HFF-Myc (cell line): ENCODE data around the gene GABRQ.
"Not testable (repeated sequence)": the region's sequence is repeated elsewhere in the genome, so short reads cannot be mapped to it uniquely, and the experiment has no call there.

Experiments used
- DNase-seq: peaks from one replicate; pipeline ENCODE4 v3.0.0-alpha.2; 2011; ENCODE audit warnings: low read depth; ENCODE audit errors: extremely low read depth
- H3K4me3 ChIP-seq: replicated peaks from 2 replicates; pipeline ENCODE4 v1.5.1; 2011; ENCODE audit warnings: low read depth, mild to moderate bottlenecking, control low read depth, low read length
- TF ChIP-seq, protein P1 (sequence below): IDR thresholded peaks from 2 replicates; pipeline ENCODE4 v1.5.1; 2012; ENCODE audit warnings: mild to moderate bottlenecking, low read depth, low read length, control low read depth; ENCODE audit errors: missing control alignments

The GABRQ gene

DNA sequence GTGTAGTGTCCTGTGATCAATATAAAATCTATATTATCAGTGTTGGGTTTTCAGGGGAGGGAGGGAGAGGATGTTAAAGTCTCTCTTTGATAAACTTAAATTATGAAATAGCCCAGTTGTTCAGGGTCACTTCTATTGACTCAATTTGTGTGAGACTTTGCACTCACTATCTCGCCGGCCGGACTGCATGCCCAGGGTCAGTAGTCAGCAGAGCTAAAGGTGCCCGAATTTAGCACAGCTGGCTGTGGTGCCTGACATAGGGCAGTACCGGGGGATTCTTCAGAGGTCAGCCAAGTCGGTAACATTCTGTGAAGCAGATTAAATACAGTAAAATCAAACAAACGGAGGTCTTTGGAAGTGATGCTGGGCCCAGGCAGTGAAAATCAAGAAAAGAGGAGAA is 19.2 kb downstream of the GABRQ start:
- H3K4me3 ChIP-seq: no peak overlapping the region
- TF ChIP-seq, protein P1, sequence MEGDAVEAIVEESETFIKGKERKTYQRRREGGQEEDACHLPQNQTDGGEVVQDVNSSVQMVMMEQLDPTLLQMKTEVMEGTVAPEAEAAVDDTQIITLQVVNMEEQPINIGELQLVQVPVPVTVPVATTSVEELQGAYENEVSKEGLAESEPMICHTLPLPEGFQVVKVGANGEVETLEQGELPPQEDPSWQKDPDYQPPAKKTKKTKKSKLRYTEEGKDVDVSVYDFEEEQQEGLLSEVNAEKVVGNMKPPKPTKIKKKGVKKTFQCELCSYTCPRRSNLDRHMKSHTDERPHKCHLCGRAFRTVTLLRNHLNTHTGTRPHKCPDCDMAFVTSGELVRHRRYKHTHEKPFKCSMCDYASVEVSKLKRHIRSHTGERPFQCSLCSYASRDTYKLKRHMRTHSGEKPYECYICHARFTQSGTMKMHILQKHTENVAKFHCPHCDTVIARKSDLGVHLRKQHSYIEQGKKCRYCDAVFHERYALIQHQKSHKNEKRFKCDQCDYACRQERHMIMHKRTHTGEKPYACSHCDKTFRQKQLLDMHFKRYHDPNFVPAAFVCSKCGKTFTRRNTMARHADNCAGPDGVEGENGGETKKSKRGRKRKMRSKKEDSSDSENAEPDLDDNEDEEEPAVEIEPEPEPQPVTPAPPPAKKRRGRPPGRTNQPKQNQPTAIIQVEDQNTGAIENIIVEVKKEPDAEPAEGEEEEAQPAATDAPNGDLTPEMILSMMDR: no peak
- no peak for DNase-seq

DNA sequence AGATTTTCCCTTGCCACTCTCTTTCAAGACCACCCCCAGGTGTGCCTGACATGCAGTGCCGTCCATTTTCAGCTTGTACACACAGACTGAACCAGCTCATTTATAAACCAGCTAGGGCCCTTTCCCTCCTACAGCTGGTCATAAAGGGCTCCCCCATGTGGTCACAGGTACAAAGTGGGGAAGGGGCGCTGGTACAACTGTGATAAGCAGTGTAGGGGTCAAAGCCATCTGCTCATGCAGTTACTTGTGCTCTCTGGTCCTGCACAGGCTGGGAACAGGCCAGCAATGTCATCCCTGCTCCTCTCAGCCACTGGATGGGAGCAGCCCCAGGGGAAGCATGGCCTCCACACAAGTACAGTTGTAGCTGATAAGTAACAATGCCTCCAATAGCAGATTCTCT is 20.6 kb downstream of the GABRQ start:
- TF ChIP-seq, protein P1: no peak
- no peak for DNase-seq
- H3K4me3 ChIP-seq: no peak overlapping the region

DNA sequence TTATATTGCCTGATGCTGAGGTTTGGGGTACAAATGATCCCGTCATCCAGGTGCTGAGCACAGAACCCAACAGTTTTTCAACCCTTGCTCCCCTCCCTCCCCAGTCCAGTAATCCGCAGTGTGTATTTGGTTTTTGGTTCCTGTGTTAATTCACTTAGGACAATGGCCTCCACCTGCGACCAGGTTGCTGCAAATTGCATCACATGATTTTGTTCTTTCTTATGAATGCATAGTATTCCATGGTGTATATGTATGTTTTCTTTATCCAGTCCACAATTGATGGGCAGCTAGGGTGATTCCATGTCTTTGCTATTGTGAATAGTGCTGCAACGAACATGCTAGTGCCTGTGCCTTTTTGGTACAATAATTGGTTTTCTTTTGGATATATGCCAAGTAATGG is 25.4 kb downstream of the GABRQ start:
- no peak overlapping the region for H3K4me3 ChIP-seq
- no peak for DNase-seq
- TF ChIP-seq, protein P1: no peak

DNA sequence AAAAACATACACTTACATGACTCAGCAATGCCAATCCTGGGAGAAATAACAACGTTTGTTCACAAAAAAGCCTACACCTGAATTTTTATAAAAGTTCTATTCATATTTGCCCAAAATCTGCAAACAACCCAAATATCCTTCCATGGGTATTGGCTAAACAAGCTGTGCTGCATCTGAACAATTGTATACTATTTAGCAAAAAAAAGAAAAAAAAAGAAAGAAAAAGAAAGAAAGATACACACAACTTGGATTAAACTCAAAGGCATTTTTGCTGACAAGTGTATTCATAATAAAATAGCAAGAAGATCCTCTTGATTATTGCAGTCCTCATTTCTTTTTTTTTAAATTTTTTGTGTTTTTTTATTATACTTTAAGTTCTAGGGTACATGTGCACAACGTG is 36.4 kb downstream of the GABRQ start:
- no peak for DNase-seq
- H3K4me3 ChIP-seq: no peak overlapping the region
- TF ChIP-seq, protein P1: no peak

DNA sequence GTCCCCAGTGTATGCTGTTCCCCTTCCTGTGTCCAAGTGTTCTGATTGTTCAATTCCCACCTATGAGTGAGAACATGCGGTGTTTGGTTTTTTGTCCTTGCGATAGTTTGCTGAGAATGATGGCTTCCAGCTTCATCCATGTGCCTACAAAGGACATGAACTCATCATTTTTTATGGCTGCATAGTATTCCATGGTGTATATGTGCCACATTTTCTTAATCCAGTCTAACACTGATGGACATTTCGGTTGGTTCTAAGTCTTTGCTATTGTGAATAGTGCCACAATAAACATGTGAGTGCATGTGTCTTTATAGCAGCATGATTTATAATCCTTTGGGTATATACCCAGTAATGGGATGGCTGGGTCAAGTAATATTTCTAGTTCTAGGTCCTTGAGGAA is 37.0 kb downstream of the GABRQ start:
- not testable (repeated sequence) for DNase-seq, H3K4me3 ChIP-seq

DNA sequence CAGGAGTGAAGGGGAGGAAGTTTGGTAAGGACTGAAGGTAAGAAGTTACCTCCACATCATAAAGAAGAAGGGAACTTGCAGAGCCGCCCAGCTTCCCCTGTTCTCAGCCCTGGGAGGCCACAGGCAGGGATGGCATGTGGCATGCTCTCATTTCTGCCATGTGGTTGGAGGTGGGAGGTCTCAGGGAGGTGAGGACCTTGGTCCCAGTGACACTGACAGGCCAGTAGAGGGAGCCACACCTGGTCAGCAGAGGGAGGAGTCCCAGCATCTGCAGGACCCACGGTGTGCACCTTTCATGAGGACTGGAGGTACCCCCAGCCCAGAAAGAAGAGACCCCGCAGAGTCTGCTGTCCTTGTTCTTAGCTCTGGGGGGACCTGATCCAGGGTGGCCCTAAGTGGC is 43.3 kb downstream of the GABRQ start:
- not testable (repeated sequence) for H3K4me3 ChIP-seq, DNase-seq

DNA sequence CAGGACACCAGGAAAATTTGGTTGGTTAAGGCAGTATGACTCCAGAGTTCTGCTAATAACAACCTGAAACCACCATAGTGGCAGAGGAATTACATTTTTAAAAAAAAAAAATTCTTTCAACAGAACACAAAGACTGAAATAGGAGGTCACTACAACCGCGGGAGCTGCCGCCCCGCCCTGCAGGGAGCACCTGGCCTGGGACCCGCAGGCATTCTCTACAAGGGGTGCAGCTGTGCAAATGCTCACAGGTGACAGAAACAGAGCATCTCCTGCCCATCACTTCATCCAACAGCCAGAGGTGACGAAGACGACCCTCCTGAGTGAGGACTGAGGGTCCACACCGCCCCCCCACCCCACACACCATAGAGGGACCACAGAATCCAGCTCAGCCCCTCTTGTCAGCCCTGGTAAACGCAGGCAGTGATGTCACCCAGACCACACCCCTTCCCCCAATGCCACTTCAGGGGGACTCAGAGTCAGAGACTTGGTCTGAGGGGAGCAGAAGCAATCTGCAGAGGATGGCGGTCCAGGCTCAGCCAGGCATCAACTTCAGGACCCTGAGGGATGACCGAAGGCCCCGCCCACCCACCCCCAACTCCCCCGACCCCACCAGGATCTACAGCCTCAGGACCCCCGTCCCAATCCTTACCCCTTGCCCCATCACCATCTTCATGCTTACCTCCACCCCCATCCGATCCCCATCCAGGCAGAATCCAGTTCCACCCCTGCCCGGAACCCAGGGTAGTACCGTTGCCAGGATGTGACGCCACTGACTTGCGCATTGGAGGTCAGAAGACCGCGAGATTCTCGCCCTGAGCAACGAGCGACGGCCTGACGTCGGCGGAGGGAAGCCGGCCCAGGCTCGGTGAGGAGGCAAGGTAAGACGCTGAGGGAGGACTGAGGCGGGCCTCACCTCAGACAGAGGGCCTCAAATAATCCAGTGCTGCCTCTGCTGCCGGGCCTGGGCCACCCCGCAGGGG is 60.5 kb downstream of the GABRQ start, which contains the start of gene MAGEA3:
TSS of gene MAGEA3 (plus strand) at position 843 of the 980 bp plus-strand sequence. CDS start 2,039 bp downstream, outside the sequence.
- not testable (repeated sequence) for H3K4me3 ChIP-seq, DNase-seq

DNA sequence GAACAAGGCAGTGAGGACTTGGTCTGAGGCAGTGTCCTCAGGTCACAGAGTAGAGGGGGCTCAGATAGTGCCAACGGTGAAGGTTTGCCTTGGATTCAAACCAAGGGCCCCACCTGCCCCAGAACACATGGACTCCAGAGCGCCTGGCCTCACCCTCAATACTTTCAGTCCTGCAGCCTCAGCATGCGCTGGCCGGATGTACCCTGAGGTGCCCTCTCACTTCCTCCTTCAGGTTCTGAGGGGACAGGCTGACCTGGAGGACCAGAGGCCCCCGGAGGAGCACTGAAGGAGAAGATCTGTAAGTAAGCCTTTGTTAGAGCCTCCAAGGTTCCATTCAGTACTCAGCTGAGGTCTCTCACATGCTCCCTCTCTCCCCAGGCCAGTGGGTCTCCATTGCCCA is 62.7 kb downstream of the GABRQ start:
- DNase-seq, H3K4me3 ChIP-seq: not testable (repeated sequence)

DNA sequence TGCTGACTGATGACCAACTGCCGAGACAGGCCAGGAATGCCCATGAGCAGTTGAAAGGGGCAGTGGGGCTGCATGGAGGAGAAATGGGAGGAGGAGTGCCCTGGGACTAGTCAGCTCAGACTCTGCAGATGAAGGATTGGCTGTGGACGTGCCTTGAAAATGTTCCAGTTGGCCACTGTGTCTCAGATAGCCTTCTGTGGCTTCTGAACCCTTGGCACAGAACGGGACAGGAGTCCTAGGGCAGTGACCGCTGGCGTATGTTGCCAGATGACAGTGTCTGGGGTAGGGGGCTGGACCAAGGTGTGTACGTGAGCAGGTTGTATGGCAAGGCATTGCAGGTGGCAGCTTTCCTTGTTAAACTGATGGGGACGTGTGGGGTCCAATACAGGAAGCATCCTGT is 68.8 kb downstream of the GABRQ start:
- not testable (repeated sequence) for H3K4me3 ChIP-seq, DNase-seq
